HG02884 (cell line): ENCODE measurements around the gene CCDC191.

Source experiments
- ATAC-seq: cut with Tn5 transposase; IDR thresholded peaks from one replicate; pipeline ENCODE4 v1.9.1; 2021; ENCODE audit warnings: mild to moderate bottlenecking, moderate library complexity; ENCODE audit not compliant: unreplicated experiment

The CCDC191 gene, protein sequence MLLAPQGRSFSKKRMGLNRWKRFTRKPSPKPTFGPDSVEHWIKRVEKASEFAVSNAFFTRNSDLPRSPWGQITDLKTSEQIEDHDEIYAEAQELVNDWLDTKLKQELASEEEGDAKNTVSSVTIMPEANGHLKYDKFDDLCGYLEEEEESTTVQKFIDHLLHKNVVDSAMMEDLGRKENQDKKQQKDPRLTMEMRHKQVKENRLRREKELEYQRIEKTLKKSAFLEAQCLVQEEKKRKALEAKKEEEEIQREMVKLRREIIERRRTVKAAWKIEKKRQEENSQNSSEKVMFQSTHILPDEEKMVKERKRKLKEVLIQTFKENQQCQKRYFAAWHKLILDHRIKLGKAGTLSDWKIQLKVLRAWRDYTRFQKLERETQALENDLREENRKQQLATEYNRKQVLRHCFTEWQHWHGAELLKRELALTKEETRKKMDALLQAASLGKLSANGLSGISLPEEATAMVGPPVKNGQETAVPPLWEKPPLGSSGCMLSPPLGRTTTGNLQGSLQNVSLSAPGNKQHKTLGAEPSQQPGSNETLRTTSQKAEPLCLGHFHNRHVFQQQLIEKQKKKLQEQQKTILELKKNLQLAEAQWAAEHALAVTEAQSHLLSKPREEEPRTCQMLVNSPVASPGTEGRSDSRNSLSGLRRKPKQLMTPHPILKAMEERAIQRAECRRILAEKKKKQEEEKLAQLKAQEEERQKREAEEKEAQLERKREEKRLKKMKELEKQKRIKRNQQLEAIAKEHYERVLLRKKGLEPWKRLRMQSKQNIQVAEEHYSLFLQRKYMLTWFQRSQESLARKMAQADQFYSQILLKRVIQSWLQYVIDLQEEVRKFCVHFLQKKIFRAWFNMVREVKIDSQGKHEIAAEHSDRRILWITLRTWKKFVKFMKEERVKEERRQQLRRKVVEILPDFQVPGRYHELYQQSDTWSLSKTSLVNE

DNA sequence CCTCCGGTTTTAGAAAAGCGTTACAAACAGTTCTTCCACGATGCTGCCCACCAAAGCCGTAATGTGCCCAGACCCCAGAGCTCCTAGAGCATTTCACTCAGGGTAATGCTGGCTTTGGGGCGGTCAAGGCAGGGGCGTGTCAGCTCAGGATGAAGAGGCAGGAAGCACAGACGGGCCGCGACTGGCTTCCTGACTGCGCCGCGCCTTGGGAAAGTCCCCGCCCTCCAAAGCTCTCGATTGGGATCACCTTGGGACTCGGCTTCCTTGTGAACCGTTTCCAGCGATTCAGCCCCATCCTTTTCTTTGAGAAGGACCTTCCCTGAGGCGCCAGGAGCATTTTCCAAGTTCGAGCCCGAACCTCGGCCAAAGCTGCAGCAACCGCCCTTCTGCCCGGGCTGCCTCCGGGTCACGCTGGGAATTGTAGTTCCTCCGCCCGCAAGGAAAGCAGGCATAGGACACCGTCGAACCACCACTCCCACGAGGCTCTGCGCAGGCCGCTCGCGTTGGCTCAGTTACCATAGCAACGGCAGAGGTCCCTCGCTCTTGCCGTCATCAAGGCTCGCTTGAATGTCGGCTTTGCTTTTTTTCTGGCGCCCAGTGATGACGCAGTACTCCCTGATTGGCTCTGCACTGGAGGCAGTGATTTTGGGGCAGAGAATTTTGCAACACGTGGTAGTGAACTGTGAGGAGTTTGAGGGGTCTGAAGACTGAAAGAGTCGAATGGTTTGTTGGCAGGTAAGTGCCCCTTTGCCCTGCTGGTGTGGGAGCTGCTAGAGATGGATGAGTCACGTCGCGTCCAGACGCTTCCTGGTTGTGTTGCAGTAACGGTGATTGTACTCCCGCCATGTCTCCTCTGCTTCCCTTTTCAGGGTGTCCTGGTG is at the start of gene CCDC191, which contains the start of gene QTRT2:
CCDC191 (minus strand) TSS at position 397 of the 881 bp plus-strand sequence; CDS start at position 337, 60 bp downstream.
QTRT2 (plus strand) TSS at position 608 of the 881 bp plus-strand sequence. CDS start 8,521 bp downstream, outside the sequence.
- peak; percentile 92 for ATAC-seq

DNA sequence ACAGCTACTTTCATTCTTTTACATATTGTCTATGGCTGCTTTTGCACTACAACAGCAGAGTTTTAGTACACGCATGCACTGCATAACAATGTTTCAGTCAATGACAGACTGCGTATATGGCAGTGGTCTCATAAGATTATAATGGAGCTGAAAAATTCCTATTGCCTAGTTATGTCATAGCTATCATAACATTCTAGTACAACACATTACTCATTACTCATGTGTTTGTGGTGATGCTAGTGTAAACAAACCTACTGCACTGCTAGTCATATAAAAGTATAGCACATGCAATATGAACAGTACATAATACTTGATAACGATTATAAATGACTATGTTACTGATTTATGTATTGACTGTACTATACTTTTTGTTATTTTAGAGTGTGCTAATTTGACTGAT is 48.1 kb upstream of the CCDC191 start:
- ATAC-seq = no peak

DNA sequence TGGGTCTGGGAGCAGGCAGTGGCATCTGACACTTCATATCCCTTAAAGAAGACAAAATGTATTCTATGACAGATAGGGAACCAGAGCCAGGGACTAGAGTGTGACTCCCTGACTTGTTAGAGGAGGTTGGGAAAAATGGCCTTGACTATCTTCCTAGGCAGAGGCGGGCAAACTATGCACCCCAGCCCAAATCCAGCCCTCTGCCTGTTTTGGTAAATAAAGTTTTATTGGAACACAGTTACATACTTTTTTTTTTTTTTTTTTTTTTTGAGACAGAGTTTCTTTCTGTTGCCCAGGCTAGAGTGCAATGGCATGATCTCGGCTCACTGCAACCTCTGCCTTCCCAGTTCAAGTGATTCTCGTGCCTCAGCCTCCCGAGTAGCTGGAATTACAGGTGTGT is 47.5 kb upstream of the CCDC191 start:
- ATAC-seq = no peak

DNA sequence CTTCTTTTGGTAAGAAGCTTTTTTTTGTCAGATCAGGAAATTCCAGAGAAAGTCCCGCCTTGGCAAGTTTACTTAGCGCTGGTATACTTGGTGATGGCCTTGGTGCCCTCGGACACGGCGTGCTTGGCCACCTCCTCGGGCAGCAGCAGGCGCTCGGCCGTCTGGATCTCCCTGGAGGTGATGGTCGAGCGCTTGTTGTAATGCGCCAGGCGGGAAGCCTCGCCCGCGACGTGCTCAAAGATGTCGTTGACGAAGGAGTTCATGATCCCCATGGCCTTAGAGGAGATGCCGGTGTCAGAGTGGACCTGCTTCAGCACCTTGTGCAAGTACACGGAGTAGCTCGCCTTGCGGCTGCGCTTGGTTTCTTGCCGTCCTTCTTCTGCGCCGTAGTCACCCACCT is 46.9 kb upstream of the CCDC191 start:
- no peak for ATAC-seq

DNA sequence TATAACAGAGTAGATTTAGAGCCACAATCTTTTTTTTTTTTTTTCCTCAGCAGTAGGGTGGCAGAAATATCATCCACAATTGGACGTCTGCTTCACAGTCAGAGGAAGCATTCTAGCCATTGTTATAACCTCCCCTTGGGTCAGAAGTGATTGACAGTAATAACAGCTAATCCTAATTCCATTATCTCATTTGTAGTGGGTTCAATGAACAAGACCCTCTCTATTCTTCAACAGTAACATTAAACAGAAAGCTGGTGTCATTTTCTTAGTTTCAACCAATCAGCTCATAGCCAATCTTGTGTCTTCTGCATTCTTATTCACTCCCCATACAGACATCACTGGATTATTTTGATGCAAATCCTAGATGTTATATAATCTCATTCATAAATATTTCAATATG is 44.8 kb upstream of the CCDC191 start:
- ATAC-seq = no peak

DNA sequence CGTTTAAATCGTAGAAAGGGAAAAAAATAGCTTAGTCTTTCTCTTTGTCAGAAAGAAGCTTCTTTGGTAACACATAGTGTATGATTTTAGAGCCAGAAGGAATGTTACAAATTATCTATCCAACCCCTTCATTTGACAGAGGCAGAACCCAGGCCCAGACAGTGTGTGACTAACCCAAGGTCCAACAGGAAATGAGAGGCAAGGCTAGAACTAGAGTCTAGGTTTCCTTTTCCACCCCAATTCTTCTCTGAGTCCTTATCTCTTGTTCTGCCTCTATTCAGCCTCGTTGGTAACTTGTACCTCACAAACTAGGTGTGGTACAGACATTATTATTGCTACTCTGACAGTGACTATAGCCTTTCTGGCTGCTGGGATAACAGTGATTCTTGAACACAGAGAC is 39.5 kb upstream of the CCDC191 start:
- ATAC-seq = no peak

DNA sequence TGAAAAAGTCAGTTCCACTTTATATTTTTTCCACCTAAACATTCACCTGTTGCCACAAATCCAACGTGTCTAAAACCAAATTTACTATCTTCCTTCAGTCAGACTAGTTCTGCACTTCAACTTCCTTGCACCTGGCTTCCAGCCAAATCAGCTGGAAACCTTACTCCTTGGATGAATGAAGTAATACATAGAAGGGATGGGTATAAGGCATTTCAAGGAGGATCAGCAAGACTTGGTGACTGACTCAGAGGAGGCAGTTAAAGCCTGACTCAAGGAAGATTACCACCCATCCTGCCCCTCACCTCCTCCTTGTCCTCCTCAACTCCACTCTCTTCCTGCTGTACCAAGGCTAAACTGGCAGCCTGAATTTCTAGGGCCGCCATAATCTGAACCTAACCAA is 37.3 kb upstream of the CCDC191 start:
- ATAC-seq = no peak

DNA sequence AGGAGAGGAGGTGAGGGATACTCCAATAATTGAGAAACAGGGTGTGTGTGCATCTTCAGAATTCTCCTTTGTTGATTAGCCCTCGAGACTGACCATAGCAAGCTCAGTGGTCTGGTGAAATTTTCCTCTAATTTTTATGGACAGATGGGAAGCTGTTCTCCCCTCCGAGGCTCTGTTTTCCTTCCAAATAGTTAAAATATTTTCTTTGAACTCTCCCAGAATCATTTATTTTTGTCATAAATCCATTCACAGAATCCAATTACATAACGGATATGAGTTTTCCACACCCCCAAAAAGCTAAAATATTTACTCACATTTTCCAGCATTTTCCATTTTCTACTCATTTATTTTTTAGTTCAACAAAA is 36.7 kb upstream of the CCDC191 start:
- no peak for ATAC-seq

DNA sequence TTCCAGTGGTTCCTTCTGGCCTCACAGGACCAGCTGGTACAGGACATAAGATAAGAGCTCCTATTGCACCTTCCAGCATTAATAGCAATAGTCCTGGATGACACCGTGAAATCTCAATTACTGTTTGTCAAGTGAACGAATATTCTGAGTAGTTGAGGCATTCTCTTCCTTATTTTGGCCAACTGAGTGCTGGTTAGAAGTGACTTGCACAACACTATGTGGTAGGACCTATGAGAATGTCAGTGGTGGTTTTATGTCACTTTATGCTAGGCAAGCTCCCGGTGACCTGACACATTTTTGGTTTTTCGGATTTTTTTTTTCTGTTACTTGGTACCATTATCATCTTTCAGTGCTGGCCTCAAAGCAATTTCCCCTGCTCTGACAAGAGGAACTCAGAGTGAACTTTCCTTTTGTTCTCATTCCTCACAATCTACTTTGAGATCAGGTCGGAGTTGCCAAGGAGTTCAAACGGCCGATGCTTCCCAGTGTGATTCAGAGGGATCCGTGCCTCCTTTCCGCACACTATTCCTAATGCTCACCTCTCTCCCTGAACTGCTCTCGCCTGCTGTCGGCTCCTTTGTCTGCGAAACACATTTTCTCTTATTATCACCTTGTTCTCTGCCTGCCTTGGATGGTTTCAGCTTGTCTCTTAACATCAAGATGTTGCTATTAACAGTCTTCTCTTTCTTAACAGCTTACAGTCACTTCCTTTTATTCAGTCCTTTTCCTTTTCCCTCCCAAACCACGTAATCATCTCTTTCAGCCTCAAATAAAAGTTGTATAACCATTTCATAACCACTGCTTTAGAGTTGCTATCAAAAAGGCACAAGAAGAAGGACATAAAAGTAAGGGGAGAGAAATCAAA is 36.1 kb upstream of the CCDC191 start:
- ATAC-seq = no peak

DNA sequence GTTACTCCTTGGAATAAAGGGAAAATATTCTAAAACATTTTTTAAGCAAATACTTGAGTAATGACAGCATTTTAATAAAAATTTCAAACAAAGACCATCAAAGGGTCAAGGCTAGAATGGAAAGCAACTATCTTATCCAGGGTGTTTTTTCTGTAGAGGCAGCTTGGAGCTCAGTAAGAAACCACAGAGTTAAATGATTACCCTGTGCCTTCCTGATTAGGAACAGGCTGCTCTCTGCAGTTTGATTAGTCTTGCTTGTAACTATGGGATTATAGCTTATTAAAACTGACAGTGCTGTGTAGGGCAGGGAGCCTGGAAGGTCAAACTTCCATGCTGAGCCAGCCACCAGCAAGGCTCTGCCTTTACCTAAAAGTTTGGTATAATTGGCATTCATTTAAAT is 33.3 kb upstream of the CCDC191 start:
- no peak for ATAC-seq

DNA sequence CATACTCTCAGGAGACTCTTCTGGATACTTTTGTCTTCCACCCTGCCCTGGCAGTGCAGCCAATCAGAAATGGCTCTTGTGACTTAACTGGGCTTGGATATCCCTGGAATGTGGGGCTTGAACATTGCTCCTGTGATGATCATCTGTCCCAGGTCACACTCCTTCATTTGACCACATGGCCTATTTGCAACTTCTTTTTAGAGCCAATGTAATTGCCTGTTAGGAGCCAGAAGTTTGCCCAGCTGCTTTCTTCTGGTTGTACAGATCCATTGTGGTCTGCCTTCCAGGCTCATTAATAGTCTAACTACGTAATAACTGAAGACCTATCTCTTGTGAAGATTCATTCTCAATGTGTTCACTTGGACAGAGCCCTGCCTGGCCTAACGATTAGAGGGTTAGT is 30.0 kb upstream of the CCDC191 start:
- ATAC-seq = no peak

DNA sequence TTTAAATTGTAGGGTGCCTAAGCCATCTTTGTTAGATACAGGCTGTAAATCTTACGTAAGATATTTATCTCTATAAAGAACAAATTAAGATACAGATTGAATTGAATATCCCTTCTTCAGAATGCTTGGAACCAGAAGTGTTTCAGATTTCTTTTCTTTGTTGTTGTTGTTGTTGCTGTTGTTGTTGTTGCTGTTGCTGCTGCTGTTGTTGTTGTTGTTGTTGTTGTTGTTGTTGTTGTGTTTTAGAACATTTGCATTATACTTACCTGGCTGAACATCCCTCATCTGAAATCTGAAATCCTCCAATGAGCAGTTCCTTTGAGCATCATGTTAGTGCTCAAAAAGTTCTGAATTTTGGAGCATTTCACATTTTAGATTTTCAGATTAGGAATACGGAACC is 26.8 kb upstream of the CCDC191 start:
- ATAC-seq = no peak

DNA sequence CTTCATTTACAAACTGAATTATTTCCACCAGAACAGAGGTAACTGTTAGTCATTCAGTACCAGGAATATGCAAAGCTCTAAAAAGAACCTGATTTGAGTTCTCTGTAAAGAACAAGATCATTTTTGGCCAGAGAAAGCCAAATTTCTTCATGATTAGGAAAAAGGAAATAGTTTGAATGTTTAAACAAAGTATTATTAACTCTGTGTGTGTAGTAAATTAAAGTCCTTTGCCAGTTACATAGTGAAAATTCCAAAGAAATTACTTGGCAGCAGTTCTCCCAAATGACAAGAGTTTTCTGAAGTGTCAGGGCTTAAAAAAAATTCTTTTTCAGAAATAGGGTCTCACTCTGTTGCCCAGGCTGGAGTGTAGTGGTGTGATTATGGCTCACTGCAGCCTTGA is 24.7 kb upstream of the CCDC191 start:
- no peak for ATAC-seq

DNA sequence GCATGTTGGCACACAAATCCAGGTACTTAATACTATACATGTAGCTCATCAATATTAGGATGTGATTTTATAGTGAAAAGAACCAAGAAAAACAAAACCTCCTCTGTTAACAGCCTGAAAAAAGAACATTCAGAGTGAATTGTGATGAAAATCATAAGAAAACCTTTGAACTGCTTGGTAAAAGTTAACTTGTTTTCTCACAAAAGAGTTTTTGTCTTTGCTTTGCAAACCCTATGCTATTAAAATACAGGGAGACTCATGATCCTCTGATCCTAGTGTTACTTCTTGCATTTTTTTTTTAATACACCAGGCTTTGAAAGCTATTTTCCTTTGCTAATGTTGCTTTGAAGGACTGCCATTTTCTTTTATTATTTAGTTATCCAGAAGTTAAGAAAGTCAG is 23.9 kb upstream of the CCDC191 start:
- ATAC-seq = no peak

DNA sequence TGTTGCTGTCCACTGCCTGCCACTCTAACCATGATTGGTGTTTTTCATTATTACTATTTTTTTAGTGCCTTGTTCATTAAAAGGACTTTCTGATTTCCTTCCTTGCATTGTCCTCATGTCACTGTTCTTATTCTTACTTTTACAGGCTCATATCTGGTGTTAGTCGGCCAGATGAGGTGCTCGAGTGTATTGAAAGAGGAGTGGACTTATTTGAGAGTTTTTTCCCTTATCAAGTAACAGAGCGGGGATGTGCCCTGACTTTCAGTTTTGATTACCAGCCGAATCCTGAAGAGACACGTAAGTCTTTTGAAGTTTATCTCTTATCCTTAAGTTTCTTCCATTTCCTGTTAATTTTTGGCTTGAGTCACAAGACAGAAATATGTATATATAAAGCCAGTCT is 23.4 kb upstream of the CCDC191 start:
- no peak for ATAC-seq

DNA sequence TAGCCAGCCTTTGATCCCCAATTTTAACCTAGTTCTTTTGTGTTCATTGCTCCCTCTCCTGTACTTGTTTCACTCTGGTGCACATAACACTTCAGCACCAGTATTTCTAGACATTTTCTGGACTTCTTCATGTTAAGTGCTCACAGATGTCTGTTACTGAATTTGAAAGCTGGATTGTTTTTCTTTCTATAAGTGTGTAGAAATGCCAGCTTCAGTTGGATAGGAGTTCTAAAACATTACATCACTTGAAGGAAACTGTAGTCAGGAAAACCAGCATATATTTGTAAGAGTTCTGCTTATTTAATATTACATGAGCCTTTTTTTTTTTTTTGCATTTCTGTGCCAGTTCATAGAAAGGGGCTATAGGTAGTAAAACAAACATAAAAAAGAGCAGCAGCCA is 21.8 kb upstream of the CCDC191 start:
- no peak for ATAC-seq

DNA sequence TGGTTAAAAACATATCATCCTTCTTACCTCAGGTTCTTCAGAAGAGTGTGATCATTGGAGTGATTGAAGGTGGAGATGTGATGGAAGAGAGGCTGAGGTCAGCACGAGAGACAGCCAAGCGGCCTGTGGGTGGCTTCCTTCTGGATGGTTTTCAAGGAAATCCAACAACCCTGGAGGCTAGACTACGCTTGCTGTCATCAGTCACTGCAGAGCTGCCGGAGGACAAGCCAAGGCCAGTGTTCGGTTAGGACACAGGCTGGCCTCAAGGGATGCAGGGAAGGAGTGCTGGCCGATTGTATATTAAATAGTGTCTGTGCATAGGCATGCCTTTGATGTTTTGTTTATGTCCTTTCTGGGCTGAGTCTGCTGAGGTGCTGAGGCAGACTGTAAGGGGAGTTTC is 20.4 kb upstream of the CCDC191 start:
- ATAC-seq = no peak

DNA sequence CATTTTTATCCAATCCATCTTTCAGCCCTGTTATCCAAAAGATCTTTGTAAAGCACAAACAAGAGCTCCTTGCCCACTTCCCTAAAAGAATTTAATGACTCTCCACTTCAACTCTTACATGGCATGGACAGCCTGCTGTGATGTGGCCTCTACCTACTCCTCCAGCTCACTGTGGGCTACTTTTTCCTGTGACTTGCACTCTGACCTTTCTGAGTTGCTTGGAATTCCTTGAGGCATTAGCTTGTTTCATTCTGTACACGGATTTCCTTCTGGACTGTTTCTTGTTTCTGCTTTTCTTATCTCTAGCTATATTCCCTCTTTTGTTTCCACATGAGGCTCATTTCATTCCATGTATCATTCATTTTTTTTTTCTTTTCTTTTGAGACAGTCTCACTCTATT is 15.5 kb upstream of the CCDC191 start:
- ATAC-seq = no peak

DNA sequence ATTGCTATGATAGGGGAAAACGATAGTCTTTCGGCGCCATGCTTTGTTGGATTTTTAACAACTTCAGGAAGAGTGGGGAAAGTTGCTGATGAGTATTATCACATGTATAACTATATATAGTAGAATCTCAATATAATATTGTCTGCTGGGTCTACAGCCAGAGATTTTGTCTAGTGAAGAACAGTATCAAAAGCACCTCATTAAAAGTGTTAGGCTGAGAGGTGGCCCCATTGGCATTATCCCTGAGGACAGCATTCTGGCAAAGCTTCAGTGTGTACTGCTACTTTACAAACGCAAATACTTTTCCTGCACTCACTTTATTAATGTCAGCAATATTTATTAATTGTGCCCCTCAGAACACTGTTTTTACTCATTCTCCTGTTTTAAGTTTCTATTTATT is 12.0 kb upstream of the CCDC191 start:
- ATAC-seq = no peak

DNA sequence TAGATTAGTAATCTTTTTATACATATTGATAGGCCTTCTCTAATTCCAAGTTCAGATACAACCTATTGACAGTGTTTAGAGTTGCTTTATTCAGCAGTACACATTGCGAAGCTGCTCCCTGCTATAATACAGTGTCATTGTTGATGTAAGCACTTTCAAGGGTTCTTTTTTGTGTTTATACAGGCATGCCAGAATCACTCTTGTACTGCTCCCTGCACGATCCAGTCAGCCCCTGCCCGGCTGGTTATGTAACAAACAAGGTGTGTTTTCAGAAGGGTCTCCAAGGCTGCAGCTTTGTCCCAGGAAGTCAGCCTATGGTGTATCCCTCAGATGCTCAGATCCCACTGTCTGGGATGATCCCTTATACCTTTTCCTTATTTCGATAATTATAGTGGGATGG is 11.5 kb upstream of the CCDC191 start:
- no peak for ATAC-seq
